GM21529 (cell line): ENCODE measurements around the gene PLSCR4.
A peak's percentile ranks its signal among the peaks of the same experiment; 100 is the strongest.
"Not testable (repeated sequence)": the region's sequence is repeated elsewhere in the genome, so short reads cannot be mapped to it uniquely, and the experiment has no call there.

Source experiments
- ATAC-seq: cut with Tn5 transposase; IDR thresholded peaks from one replicate; pipeline ENCODE4 v1.9.1; 2021; ENCODE audit not compliant: unreplicated experiment

Gene PLSCR4

GRCh38 chr3:146249921-146250320, 984 bp downstream of the PLSCR4 start:
- no peak for ATAC-seq

DNA sequence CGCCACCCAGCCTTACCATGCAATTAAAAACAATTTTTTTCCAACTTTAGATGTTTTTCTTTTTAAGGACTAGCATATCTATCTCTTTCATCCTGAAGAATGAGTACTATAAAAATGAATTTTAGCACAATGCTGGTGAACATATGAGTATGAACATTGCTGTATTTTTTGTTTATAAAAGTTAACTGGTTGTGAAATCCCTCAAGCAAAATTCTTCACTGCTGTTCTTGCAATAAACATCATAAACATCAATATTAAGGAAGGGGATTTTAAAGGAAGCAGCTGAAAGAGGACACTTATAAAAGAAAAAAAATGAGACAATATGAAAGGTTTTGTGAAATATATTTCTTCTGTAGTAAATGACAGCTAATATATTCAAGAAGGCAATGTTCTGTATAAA, 3.0 kb downstream of the PLSCR4 start:
- no peak for ATAC-seq

DNA sequence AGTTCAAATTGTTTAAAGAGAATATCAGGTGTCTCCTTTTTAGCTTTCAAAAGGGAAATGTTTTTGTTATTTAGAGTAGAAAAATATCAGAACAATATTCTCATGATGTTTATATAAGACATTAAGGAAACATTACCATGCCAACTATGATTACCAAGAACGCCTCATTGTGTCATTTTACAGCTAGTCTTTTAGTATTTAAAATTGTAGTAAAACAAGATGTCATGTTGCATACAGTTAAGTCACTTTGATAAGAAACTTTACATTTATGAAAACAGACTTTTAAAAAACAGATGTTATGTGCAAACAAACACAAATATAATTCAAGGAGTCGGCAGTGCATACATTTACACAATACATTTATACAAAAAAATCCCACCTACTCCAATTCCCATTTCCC, 4.4 kb downstream of the PLSCR4 start:
- no peak for ATAC-seq

DNA sequence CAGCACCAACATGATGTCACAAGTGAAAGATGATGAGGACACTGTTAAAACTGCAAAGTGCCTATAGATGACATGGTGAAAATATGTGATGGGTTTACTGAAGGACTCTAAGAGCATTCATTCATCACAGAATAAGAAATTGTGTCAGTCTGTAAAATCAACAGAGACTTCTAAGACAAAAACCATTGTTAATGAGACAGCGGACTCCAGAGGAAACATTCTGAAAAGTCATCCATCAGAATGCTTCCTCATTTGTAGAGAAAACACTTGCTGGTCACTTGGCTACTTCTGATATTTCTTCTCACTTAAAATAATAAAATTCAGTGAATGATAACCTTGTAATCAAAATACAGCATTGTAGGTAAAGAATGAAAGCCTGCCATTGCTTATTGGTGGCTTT, 7.3 kb downstream of the PLSCR4 start:
- no peak for ATAC-seq

DNA sequence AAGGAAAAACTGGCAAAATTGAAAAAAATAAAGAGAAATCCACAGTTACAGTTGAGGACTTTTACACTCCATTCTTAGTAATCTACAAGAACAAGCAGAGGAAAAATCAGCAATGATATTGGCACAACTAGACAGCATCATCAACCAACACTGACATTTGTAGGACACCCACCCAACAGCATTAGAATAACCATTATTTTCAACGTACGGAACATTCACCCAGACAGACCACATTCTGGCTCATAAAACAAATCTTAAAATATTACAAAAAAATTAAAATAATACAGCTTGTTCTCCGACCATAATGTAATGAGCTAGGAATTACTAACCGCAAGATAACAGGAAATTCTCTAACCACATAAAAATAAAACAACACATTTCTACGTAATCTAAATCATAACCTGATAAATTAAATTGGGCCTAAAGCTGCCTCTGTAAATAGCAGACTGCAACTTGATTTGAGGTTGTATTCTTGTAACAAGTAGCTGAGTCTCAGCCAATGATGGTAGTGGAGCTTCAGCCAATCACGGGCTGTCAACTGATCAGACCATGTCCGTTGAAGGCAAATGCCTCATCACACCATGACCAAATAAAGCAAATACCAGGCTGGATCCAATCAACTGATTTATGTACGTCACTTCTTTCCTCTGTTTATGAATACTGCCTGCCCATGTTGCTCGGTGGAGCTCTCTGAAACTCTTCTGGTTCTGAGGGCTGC, 9.2 kb downstream of the PLSCR4 start:
- no peak for ATAC-seq

- ATAC-seq: no peak
Measured at GRCh38 chr3:146233487-146233886, 17.4 kb downstream of the PLSCR4 start.

- no peak for ATAC-seq
Measured at GRCh38 chr3:146227486-146227885, 23.4 kb downstream of the PLSCR4 start.

GRCh38 chr3:146226881-146227280, 24.0 kb downstream of the PLSCR4 start:
- ATAC-seq: no peak

- ATAC-seq: not testable (repeated sequence)
Measured at GRCh38 chr3:146225458-146225857, 25.4 kb downstream of the PLSCR4 start.

- no peak for ATAC-seq
Measured at GRCh38 chr3:146223401-146224373, 27.2 kb downstream of the PLSCR4 start.

DNA sequence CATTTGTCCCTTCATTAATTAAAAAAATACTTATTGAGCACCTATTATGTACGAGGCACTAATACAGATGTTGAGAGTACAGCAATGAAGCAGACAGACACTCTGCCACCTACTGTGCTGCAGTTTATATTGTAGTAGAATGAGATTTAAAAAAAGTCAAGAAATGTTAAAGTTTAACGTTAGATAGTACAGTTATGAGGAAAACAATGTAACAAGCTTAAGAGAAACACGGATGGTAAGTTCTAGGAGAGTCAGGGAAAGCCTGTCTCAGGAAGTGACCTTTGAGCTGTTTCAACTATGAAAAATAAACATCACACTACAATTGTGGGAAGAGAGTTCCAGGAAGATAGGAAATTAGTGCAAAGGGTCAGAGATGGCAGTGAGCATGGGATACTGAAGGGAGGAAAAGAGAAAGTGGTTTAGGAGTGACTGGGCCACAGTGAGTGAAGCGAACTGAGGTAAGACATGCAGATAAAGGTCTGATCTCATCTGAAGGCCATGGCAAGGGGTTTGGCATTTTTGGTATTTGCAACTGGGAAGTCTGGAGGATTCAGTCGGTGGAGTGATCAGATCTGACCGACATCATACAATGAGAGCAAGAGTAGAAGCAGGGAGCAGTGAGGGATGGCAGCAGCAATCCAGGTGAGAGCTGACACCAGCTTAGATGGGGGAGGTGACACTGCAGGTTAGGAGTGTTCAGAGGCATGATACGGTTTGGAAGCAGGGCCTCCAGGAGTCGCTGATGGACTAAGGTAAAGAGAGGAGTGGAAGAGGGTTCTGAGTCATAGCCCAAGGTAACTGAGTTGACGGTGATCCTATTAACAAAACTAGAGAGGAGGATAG, 28.5 kb downstream of the PLSCR4 start:
- no peak for ATAC-seq

DNA sequence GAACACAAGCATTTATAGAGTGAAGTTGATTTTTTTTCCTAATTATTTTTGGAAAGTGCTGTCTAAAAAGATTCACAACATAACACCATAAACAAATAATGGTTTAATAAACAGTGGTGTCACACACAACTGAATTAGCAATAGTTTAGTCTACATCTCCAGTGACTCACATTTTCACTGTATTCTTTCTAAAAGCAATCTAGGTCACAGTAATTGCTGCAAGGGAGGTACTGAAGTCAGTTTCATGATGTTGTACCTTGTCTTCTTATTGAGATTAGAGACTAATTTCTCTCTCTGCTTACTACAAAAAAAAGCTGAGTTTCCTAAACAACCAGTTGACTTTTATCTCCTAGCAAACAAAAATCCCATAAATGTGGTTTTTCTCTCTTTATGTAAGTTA, 29.6 kb downstream of the PLSCR4 start:
- ATAC-seq: no peak

GRCh38 chr3:146218880-146219866, 31.7 kb downstream of the PLSCR4 start:
- ATAC-seq: peak; percentile 62

DNA sequence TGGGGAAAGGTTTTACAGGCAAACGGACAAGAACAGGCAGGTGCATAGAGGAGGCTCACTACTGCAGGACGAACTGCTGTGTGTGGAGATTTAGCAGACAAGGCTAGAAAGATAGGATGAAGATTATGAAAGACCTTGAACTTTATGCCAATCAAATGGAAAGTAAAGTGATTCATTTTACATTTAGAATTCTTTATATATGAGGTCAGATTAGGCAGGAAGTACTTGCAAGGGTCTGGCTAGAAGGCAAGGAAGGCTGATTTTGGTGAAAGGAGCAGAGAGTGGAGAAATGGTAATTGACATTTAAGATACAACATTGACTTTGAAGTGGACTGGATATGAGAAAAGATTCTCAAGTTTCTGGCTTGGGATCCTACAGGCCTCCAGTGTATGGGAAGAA, 33.6 kb downstream of the PLSCR4 start:
- ATAC-seq: no peak

DNA sequence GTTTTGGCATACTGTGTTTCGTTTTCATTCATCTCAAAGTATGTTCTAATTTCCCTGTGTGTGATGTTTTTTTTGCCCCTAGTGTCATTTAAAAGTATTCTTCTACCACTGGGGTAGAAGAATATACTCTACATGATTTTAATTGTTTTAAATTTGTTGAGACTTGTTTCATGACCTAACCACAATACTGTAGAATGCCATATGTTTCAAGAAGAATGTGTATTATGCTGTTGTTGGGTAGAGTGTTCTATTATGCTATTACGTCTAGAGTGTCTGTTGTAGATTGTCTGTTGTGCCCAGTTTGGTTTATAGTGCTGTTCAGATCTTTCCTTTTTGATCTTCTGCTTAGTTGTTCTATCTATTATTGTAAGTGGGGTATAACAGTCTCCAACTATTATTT, 36.4 kb downstream of the PLSCR4 start:
- ATAC-seq: no peak

DNA sequence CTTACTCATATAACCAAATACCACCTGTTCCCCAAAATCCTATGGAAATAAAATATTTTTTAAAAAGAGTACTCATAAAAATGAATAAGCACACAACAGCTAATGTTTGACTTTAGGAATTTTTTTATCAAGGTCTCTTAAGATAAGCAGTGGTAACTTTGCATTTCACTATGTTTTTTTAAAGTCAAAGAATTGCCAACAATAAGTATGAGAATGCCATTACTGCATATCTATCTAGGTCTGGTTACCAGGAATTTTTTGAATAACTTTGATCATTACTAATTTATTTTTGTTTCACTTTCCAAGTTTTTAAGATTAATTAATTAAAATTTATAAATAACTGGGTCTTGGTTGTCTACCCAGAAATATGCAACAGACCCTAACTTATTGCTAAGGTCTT, 41.5 kb downstream of the PLSCR4 start:
- ATAC-seq: no peak

GRCh38 chr3:146203776-146204175, 47.1 kb downstream of the PLSCR4 start:
- no peak for ATAC-seq

GRCh38 chr3:146200461-146201220, 50.3 kb downstream of the PLSCR4 start:
- ATAC-seq: no peak

- no peak for ATAC-seq
Measured at GRCh38 chr3:146199762-146200161, 51.1 kb downstream of the PLSCR4 start.
